ENCODE data around the gene ABHD17C.

ABHD17C gene

DNA sequence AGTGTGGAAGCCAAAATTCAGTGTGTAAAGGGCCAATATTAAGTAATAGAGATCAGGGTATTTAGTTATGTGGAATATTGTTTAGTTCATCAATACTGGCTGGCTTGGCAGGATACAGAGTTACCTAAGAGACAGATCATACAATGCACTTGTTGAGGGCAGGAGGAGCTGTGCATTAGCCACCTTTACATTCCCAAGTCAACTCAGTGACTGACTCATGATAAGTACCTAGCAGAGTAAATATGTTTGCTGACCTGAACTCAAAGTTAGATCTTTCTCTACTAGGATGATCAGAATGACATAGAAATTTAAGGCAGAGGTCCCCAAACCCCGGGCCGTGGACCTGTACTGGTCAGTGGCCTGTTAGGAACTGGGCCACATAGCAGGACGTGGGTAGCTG, 3.5 kb upstream of the ABHD17C start:
- no peak for DNase-seq

GRCh38 chr15:80693682-80694610, 1.2 kb upstream of the ABHD17C start:
- DNase-seq, result peak; percentile 37

DNA sequence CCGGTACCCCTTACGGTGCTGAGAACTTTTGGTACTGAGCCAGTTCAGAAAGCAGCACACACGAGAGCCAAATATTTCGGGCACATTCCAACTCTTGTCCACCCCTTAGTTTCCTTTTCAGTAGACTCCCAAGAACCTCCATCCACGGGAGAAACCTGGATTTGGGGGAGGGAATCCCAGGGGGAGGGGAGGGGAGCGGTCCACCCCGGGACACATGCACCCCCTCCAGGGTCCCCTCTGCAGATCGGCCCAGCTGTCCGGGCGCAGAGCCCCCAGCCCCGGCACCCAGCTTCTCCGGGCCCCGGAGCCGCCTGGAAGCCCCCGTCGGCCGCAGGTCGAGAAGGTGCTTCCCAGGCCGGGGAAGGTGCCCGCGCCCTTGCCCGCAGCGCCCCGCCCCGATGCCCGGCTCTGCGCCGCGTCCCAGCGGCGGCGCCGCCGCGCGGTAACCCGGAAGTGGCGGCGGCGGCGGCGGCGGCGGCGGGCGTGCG, 455 bp upstream of the ABHD17C start:
- DNase-seq, result no peak

DNA sequence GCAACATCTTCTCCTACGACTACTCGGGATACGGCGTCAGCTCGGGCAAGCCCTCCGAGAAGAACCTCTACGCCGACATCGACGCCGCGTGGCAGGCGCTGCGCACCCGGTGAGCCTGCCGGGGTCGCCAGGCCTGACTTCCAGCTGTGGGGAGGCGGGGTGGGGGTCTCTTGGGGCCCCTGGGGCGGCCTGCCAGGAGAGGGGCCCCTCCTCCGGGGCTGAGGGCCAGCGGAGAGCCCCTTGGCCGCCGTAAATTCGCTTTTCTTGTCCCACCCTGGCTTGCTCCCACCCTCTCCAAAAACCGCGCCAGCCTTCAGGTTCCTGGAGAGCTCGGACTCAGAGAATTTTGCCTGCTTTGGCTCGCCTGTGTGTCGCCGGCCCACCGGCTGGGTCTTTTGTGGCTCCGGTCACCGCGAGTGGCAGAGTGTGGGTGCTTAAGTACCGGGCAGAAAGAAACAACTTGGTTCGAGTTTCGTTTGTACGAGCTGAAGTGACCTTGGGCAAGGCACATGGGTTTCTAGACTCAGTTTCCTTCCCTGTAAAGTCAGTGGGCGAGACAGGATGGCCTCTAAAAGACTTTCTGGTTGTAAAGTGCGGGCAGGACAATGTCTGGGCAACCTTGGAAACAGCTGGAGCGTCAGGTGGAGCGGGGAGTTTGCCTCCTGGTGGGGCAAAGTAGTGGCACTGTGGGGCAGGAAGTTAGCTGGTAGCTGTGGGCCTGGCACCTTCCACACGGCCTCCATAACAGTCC, 976 bp downstream of the ABHD17C start:
- peak; percentile 8 for DNase-seq

- DNase-seq, result no peak
Observed at GRCh38 chr15:80697075-80697685, 2.1 kb downstream of the ABHD17C start.

GRCh38 chr15:80698676-80699075, 3.6 kb downstream of the ABHD17C start:
- no peak for DNase-seq

- DNase-seq, result no peak
Observed at GRCh38 chr15:80699981-80700380, 4.9 kb downstream of the ABHD17C start.

DNA sequence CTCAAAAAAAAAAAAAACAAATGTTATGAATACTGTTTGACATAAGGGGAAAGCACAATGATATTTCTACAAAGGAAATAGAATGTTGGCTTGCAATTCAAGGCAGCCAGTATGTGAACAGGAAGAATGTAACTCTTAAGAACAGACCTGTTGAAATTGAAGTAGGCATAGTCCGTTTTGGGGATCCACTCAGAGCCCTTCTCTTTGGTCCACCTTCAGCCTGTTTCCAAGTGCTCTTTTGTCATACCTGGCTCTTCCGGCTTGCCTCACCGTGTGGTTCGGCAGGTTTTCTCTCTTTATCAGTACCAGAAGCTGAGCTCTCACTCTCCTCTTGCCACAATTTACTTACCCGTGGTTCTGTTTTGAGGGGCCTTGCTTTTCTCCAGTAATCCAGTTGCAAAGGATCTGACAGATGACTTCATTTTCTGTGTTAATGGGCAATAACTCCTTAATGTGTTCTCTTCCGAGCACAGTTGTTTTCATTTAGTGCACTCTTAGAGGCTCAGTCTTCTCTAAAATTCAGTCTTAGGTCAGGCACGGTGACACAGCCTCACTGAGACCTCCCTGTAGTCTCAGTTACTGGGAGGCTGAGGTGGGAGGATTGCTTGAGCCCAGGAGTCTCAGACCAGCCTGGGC, 6.7 kb downstream of the ABHD17C start:
- DNase-seq, result no peak

DNA sequence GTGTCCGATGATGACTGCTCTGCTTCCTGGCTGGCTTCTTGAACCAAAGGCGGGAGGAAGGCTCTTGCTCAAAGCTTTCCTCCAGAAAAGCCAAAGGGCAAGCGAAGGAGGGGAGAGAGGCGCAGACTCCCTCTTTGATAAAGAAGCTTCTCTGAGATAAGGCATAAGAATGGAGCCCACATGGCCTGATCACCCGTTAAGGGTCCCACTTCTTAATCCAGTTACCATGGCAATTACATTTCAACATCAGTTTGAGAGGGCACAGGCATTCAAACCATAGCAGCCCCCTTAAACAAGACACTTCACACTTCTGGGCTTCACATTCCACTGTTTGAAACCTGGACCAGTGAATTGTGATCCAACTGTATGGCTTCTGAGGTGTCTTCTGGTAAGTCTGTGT, 8.0 kb downstream of the ABHD17C start:
- DNase-seq, result no peak

DNA sequence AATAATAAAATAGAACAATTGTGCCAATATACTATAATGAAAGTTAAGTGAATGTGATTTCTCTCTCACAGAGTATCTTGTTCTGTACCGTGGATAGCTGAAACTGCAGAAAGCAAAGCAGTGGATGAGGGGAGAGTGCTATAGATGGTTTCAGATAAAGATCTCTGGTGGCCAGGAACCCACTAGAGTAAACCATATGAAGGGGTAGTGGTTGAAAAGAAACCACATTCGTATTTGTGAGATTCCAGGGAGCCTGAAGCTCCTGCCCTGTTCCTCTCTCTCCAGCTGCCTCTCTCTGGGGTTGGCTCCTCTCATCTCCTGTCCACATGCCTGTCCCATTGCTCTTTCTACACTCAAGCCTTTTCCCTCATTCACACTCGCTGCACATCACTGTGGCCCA, 8.9 kb downstream of the ABHD17C start:
- no peak for DNase-seq

DNA sequence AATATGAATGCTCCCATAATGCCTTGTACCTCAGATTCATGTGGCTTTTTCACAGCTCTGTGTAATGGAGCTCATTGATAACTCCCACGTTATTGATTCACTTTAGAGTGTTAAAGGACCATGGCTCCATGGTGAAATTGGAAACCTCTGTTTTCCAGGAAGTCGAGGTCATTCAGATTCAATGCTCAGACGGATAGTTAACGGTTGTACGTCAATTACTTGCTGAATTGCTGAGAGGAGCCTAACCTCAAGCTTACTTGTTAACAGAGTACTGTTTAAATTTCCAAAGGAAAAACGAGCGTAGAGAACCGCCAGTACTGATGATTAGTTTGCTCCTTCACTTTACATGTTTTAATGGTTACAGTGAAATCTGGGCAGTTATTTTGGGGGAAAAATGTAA, 11.1 kb downstream of the ABHD17C start:
- peak; percentile 59 for DNase-seq

- DNase-seq, result peak; percentile 49
Observed at GRCh38 chr15:80709542-80709941, 14.4 kb downstream of the ABHD17C start.

GRCh38 chr15:80710635-80711554, 15.8 kb downstream of the ABHD17C start:
- no peak for DNase-seq

GRCh38 chr15:80711886-80712285, 16.8 kb downstream of the ABHD17C start:
- DNase-seq, result no peak

- DNase-seq, result no peak
Observed at GRCh38 chr15:80712956-80713355, 17.8 kb downstream of the ABHD17C start.

GRCh38 chr15:80721476-80721875, 26.4 kb downstream of the ABHD17C start:
- DNase-seq, result no peak

GRCh38 chr15:80722811-80723210, 27.7 kb downstream of the ABHD17C start:
- DNase-seq, result no peak

DNA sequence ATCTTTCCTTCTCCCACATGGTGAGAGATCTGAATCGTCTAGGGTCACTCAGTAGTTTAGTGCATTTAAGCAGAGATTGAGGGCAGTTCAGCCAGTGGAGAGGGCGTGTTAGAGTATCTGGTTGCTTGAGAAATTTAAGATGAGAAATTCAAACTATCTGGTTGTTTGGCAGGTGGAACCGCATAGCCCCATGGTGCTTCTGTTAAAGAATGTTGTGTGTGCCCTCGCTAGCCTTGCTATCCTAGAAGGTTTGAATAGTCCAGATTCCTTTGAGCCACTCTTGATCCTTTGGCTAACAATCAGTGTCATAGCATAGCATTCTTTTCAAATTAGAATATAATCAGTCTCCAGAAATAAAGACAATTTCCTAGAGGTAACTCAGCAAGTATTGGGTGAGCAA, 32.1 kb downstream of the ABHD17C start:
- no peak for DNase-seq

GRCh38 chr15:80727596-80727995, 32.5 kb downstream of the ABHD17C start:
- no peak for DNase-seq

GRCh38 chr15:80730387-80730786, 35.3 kb downstream of the ABHD17C start:
- no peak for DNase-seq

DNA sequence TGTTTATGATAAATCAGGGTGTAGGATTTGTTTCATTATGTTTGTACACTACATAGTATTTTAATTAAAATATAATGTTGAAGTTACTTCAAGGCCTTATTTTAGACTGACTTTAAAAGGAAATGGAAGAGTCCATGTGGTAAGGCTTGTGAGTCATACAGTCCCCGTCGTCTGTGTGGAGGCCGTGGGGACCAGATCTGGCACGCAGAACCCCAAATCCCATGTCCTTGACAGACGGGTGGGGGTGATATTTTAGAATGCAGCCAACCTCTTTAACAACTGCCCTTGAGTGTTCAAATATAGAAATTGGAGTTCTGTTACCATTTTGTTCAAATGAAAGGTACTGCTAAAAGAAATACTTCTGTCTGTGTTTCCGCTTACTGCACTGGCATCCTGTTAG, 35.8 kb downstream of the ABHD17C start:
- no peak for DNase-seq

DNA sequence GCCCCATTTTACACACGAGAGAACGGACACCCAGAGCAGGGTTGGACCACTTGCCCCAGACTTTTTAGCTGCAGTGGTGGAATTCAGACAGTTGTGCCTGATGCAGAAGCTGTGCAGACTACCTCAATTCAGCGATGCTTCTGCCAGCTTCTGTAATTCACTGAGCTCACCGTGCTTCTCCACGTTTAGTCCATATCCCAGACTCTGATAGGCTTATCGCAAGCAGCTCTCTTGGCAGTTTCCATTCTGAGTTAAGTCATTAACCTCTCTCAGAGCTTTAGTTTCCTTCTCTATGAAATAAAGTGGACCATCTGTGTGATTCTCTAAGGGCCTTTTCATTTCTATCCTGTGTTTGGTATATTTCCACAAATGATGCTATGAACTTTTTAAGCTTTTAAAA, 37.1 kb downstream of the ABHD17C start:
- no peak for DNase-seq

All from NCI-H510A treated with DMSO at 0.1 percent for 48 hours (cell line).